DND-41 (cell line): ENCODE measurements around the gene SIGLEC8.

ENCODE experiments used
- EZH2 ChIP-seq: IDR thresholded peaks from 3 replicates; pipeline ENCODE4 v1.6.1; 2012; ENCODE audit warnings: borderline replicate concordance, low read depth, mild to moderate bottlenecking, moderate library complexity, low read length, inconsistent platforms; ENCODE audit not compliant: severe bottlenecking
- TF ChIP-seq, protein P1 (sequence below): IDR thresholded peaks from 2 replicates; pipeline ENCODE4 v1.5.1; 2012; ENCODE audit warnings: borderline replicate concordance, low read length, moderate library complexity, mild to moderate bottlenecking; ENCODE audit not compliant: poor library complexity, severe bottlenecking; ENCODE audit errors: extremely low read depth

- TF ChIP-seq, protein P1, sequence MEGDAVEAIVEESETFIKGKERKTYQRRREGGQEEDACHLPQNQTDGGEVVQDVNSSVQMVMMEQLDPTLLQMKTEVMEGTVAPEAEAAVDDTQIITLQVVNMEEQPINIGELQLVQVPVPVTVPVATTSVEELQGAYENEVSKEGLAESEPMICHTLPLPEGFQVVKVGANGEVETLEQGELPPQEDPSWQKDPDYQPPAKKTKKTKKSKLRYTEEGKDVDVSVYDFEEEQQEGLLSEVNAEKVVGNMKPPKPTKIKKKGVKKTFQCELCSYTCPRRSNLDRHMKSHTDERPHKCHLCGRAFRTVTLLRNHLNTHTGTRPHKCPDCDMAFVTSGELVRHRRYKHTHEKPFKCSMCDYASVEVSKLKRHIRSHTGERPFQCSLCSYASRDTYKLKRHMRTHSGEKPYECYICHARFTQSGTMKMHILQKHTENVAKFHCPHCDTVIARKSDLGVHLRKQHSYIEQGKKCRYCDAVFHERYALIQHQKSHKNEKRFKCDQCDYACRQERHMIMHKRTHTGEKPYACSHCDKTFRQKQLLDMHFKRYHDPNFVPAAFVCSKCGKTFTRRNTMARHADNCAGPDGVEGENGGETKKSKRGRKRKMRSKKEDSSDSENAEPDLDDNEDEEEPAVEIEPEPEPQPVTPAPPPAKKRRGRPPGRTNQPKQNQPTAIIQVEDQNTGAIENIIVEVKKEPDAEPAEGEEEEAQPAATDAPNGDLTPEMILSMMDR: no peak
- TF ChIP-seq EZH2: no peak
These were observed 23.8 kb downstream of the SIGLEC8 start for GRCh38 chr19:51434456-51434855.
